ENCODE measurements around the gene COX7B2.

- no peak for TF ChIP-seq POLR2A (IDR thresholded peaks at IDR 0.05)
- peak; percentile 27 to 74 (median 66) for TF ChIP-seq CTCF (IDR thresholded peaks at IDR 0.05)
These were observed 64.6 kb downstream of the COX7B2 start for GRCh38 chr4:46844325-46844917.
